HepG2 (cell line): ENCODE results near the gene MPIG6B. TPM values are rescaled to one million over a fixed set of nuclear protein-coding genes. Genes with fewer than 3 reads are reported as not detected.

Source experiments
- GATAD2A ChIP-seq: IDR thresholded peaks from 2 replicates; pipeline ENCODE4 v1.6.1; 2016
- MEIS1 ChIP-seq: sonication (generic); formaldehyde crosslinking; IDR thresholded peaks from 2 replicates; pipeline ENCODE4 v1.9.0; 2021; ENCODE audit warnings: mild to moderate bottlenecking, missing genetic modification reagents, moderate library complexity, borderline replicate concordance
- SATB2 ChIP-seq: sonication (generic); formaldehyde crosslinking; IDR thresholded peaks from 2 replicates; pipeline ENCODE4 v1.5.0; 2020; ENCODE audit warnings: missing genetic modification reagents
- SIN3A ChIP-seq: IDR thresholded peaks from 2 replicates; pipeline ENCODE4 v1.6.1; 2011; ENCODE audit warnings: low read depth, mild to moderate bottlenecking, control low read depth, low read length, borderline replicate concordance
- YY1 ChIP-seq: IDR thresholded peaks from 2 replicates; pipeline ENCODE4 v1.6.1; 2011; ENCODE audit warnings: low read length, low read depth, moderate library complexity, mild to moderate bottlenecking; ENCODE audit not compliant: insufficient read depth, insufficient replicate concordance
- ZBTB38 ChIP-seq: sonication (generic); formaldehyde crosslinking; IDR thresholded peaks from 2 replicates; pipeline ENCODE4 v1.5.1; 2020; ENCODE audit warnings: mild to moderate bottlenecking, missing genetic modification reagents
- ZFP90 ChIP-seq: sonication (generic); formaldehyde crosslinking; IDR thresholded peaks from 2 replicates; pipeline ENCODE4 v1.8.0; 2022; ENCODE audit warnings: missing genetic modification reagents, mild to moderate bottlenecking, inconsistent platforms, borderline replicate concordance
- ZNF326 ChIP-seq: sonication (generic); formaldehyde crosslinking; IDR thresholded peaks from 2 replicates; pipeline ENCODE4 v1.4.0; 2020; ENCODE audit warnings: missing genetic modification reagents, borderline replicate concordance
- ZNF746 ChIP-seq: sonication (generic); formaldehyde crosslinking; IDR thresholded peaks from 2 replicates; pipeline ENCODE4 v1.8.0; 2022; ENCODE audit warnings: mild to moderate bottlenecking, missing genetic modification reagents
- ZNF790 ChIP-seq: sonication (generic); formaldehyde crosslinking; IDR thresholded peaks from 2 replicates; pipeline ENCODE4 v1.8.0; 2022; ENCODE audit warnings: missing genetic modification reagents, mild to moderate bottlenecking, borderline replicate concordance
- ZNF850 ChIP-seq: sonication (generic); formaldehyde crosslinking; conservative IDR thresholded peaks from 2 replicates; pipeline ENCODE4 v1.9.0; 2021; ENCODE audit warnings: mild to moderate bottlenecking, missing genetic modification reagents
- polyA plus RNA-seq, 8 experiments: library from polyadenylated mRNA; depleted of rRNA in 3 of 8; stranded (reverse) in 7 of 8; unstranded in 1 of 8; fragments of >200 nt; fragmentation: Illumina TruSeq in 4 of 8; extraction: Trizol in 4 of 8; gene quantifications; 2 replicates each; pipeline versions ENCODE4 v1.2.1 to v1.2.3, GENCODE V29; 2011 to 2016; ENCODE audit warnings: low read depth in 4 of 8, missing spikeins in 1 of 8, mixed read lengths in 1 of 8; ENCODE audit not compliant: insufficient read depth in 1 of 8
- total RNA-seq, 5 experiments: library from RNA; depleted of rRNA; stranded (reverse); fragments of >200 nt; fragmentation: Illumina TruSeq; extraction: Trizol; gene quantifications; 2 replicates each; pipeline ENCODE4 v1.2.3, GENCODE V29; 2016; ENCODE audit warnings: low read depth in 1 of 5
- TF ChIP-seq, protein P1 (sequence below): sonication (generic); formaldehyde crosslinking; IDR thresholded peaks from 2 replicates; pipeline ENCODE4 v1.4.0; 2020; ENCODE audit warnings: missing genetic modification reagents, borderline replicate concordance
- TF ChIP-seq, protein P2 (sequence below): IDR thresholded peaks from 2 replicates; pipeline ENCODE4 v1.6.1; 2016
- TF ChIP-seq, protein P3 (sequence below): sonication (generic); formaldehyde crosslinking; IDR thresholded peaks from 2 replicates; pipeline ENCODE4 v1.5.1; 2020; ENCODE audit warnings: missing genetic modification reagents, mild to moderate bottlenecking, borderline replicate concordance
- TF ChIP-seq, protein P4 (sequence below): IDR thresholded peaks from 2 replicates; pipeline ENCODE4 v1.6.1; 2016; ENCODE audit warnings: control low read depth
- TF ChIP-seq, protein P5 (sequence below): sonication (generic); formaldehyde crosslinking; IDR thresholded peaks from 2 replicates; pipeline ENCODE4 v1.4.0; 2020; ENCODE audit warnings: missing genetic modification reagents, borderline replicate concordance

Gene MPIG6B
- total and polyA plus RNA-seq, 2 of the 13 experiments (the other 11 are each of a cell fraction or from before 2014, with no cell fraction given), result not detected

DNA sequence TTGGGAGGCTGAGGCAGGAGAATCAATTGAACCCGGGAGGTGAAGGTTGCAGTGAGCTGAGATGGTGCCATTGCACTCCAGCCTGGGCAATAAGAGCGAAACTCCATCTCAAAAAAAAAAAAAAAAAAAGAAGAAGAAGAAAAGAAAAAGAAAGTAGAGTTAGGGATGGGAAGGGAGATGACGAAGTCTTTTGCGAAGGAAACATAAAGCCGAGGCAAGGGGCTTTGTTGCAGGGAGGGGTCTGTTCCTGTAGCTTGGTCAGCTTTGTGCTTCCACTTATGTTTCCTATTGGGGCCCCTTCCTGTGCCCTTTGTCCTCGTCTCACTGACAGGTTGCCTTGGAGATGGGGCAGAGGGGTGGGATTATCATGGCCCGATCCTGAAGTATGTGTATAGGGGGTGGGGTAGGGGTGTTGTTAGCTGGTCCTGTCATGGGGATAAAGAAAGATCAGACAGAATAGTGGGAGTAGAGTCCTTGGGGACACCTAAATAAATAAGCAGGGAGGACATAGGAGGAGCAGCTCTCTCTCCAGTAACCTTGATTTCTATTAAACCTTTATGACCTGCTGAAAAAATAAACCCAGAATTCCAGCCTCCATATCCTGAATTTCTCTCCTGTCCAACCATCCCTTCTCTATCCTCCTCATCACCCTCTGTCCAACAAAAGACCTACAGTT is 14.3 kb downstream of the MPIG6B start (continued):
- TF ChIP-seq, protein P1, sequence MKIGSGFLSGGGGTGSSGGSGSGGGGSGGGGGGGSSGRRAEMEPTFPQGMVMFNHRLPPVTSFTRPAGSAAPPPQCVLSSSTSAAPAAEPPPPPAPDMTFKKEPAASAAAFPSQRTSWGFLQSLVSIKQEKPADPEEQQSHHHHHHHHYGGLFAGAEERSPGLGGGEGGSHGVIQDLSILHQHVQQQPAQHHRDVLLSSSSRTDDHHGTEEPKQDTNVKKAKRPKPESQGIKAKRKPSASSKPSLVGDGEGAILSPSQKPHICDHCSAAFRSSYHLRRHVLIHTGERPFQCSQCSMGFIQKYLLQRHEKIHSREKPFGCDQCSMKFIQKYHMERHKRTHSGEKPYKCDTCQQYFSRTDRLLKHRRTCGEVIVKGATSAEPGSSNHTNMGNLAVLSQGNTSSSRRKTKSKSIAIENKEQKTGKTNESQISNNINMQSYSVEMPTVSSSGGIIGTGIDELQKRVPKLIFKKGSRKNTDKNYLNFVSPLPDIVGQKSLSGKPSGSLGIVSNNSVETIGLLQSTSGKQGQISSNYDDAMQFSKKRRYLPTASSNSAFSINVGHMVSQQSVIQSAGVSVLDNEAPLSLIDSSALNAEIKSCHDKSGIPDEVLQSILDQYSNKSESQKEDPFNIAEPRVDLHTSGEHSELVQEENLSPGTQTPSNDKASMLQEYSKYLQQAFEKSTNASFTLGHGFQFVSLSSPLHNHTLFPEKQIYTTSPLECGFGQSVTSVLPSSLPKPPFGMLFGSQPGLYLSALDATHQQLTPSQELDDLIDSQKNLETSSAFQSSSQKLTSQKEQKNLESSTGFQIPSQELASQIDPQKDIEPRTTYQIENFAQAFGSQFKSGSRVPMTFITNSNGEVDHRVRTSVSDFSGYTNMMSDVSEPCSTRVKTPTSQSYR (CRISPR knock-in tag), result peak; percentile 93
- TF ChIP-seq GATAD2A, result peak; percentile 77
- peak; percentile 12; the same call in 1 of the 2 replicates for TF ChIP-seq ZFP90 (CRISPR knock-in tag)
- TF ChIP-seq YY1, result no peak
- peak; percentile 79 for TF ChIP-seq SIN3A
- 0 out of 2 replicates have a peak, but pooled peaks have one; percentile 23 for TF ChIP-seq ZNF790
- TF ChIP-seq ZNF850 (CRISPR knock-in tag), result 0 out of 2 replicates have a peak, but pooled peaks have one; percentile 28
- no peak for TF ChIP-seq ZNF326 (CRISPR knock-in tag)
- peak; percentile 30; the same call in 1 of the 2 replicates for TF ChIP-seq ZBTB38 (CRISPR knock-in tag)
- TF ChIP-seq MEIS1 (CRISPR knock-in tag), result peak; percentile 87; the same call in 1 of the 2 replicates
- TF ChIP-seq SATB2, result peak; percentile 45; the same call in 1 of the 2 replicates
- TF ChIP-seq, protein P2, sequence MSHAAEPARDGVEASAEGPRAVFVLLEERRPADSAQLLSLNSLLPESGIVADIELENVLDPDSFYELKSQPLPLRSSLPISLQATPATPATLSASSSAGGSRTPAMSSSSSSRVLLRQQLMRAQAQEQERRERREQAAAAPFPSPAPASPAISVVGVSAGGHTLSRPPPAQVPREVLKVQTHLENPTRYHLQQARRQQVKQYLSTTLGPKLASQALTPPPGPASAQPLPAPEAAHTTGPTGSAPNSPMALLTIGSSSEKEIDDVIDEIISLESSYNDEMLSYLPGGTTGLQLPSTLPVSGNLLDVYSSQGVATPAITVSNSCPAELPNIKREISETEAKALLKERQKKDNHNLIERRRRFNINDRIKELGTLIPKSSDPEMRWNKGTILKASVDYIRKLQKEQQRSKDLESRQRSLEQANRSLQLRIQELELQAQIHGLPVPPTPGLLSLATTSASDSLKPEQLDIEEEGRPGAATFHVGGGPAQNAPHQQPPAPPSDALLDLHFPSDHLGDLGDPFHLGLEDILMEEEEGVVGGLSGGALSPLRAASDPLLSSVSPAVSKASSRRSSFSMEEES, result peak; percentile 55
- TF ChIP-seq, protein P3, sequence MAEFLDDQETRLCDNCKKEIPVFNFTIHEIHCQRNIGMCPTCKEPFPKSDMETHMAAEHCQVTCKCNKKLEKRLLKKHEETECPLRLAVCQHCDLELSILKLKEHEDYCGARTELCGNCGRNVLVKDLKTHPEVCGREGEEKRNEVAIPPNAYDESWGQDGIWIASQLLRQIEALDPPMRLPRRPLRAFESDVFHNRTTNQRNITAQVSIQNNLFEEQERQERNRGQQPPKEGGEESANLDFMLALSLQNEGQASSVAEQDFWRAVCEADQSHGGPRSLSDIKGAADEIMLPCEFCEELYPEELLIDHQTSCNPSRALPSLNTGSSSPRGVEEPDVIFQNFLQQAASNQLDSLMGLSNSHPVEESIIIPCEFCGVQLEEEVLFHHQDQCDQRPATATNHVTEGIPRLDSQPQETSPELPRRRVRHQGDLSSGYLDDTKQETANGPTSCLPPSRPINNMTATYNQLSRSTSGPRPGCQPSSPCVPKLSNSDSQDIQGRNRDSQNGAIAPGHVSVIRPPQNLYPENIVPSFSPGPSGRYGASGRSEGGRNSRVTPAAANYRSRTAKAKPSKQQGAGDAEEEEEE (CRISPR knock-in tag), result no peak
- TF ChIP-seq ZNF746 (CRISPR knock-in tag), result peak; percentile 92
- TF ChIP-seq, protein P4, sequence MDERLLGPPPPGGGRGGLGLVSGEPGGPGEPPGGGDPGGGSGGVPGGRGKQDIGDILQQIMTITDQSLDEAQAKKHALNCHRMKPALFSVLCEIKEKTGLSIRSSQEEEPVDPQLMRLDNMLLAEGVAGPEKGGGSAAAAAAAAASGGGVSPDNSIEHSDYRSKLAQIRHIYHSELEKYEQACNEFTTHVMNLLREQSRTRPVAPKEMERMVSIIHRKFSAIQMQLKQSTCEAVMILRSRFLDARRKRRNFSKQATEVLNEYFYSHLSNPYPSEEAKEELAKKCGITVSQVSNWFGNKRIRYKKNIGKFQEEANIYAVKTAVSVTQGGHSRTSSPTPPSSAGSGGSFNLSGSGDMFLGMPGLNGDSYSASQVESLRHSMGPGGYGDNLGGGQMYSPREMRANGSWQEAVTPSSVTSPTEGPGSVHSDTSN, result peak; percentile 66
- TF ChIP-seq, protein P5, sequence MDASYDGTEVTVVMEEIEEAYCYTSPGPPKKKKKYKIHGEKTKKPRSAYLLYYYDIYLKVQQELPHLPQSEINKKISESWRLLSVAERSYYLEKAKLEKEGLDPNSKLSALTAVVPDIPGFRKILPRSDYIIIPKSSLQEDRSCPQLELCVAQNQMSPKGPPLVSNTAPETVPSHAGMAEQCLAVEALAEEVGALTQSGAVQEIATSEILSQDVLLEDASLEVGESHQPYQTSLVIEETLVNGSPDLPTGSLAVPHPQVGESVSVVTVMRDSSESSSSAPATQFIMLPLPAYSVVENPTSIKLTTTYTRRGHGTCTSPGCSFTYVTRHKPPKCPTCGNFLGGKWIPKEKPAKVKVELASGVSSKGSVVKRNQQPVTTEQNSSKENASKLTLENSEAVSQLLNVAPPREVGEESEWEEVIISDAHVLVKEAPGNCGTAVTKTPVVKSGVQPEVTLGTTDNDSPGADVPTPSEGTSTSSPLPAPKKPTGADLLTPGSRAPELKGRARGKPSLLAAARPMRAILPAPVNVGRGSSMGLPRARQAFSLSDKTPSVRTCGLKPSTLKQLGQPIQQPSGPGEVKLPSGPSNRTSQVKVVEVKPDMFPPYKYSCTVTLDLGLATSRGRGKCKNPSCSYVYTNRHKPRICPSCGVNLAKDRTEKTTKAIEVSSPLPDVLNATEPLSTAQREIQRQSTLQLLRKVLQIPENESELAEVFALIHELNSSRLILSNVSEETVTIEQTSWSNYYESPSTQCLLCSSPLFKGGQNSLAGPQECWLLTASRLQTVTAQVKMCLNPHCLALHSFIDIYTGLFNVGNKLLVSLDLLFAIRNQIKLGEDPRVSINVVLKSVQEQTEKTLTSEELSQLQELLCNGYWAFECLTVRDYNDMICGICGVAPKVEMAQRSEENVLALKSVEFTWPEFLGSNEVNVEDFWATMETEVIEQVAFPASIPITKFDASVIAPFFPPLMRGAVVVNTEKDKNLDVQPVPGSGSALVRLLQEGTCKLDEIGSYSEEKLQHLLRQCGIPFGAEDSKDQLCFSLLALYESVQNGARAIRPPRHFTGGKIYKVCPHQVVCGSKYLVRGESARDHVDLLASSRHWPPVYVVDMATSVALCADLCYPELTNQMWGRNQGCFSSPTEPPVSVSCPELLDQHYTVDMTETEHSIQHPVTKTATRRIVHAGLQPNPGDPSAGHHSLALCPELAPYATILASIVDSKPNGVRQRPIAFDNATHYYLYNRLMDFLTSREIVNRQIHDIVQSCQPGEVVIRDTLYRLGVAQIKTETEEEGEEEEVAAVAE (CRISPR knock-in tag), result peak; percentile 59; the same call in 1 of the 2 replicates
